H9 (cell line): Measurements from ENCODE around the gene PDE12. TPM values are rescaled to one million over a fixed set of nuclear protein-coding genes. Genes with fewer than 3 reads are reported as not detected.
A peak's percentile ranks its signal among the peaks of the same experiment; 100 is the strongest.

Experiments
- DNase-seq: peaks from one replicate; pipeline ENCODE4 v3.0.0-alpha.2; 2017
- H2AFZ ChIP-seq: one replicate; pipeline ENCODE4 v1.6.1; 2013; ENCODE audit warnings: mild to moderate bottlenecking, low read length, control low read depth, moderate library complexity
- H2AK5ac ChIP-seq: 2 replicates; pipeline ENCODE4 v1.6.1; 2013; ENCODE audit warnings: low read length, control low read depth, mixed read lengths; ENCODE audit not compliant: insufficient read length
- H2BK120ac ChIP-seq: one replicate; pipeline ENCODE4 v1.6.1; 2013; ENCODE audit warnings: low read depth, mild to moderate bottlenecking, low read length, control low read depth, inconsistent platforms; ENCODE audit not compliant: poor library complexity, severe bottlenecking
- H2BK12ac ChIP-seq: 2 replicates; pipeline ENCODE4 v1.6.1; 2013; ENCODE audit warnings: low read length, control low read depth, mixed read lengths, low read depth; ENCODE audit not compliant: insufficient read length
- H2BK15ac ChIP-seq: 2 replicates; pipeline ENCODE4 v1.6.1; 2013; ENCODE audit warnings: low read depth, low read length, control low read depth
- H2BK20ac ChIP-seq: one replicate; pipeline ENCODE4 v1.6.1; 2013; ENCODE audit warnings: low read depth, mild to moderate bottlenecking, low read length, control low read depth, inconsistent platforms; ENCODE audit not compliant: poor library complexity, severe bottlenecking
- H2BK5ac ChIP-seq: 2 replicates; pipeline ENCODE4 v1.6.1; 2013; ENCODE audit warnings: low read length, control low read depth, mixed read lengths; ENCODE audit not compliant: insufficient read length
- H3K14ac ChIP-seq: 2 replicates; pipeline ENCODE4 v1.6.1; 2013; ENCODE audit warnings: low read length, control low read depth; ENCODE audit not compliant: insufficient read depth
- H3K18ac ChIP-seq: 2 replicates; pipeline ENCODE4 v1.6.1; 2013; ENCODE audit warnings: low read depth, mild to moderate bottlenecking, mixed read lengths, low read length, control low read depth; ENCODE audit not compliant: insufficient read length
- H3K23ac ChIP-seq: 2 replicates; pipeline ENCODE4 v1.6.1; 2013; ENCODE audit warnings: low read length, control low read depth, mixed read lengths, low read depth; ENCODE audit not compliant: insufficient read length
- H3K23me2 ChIP-seq: 2 replicates; pipeline ENCODE4 v1.6.1; 2013; ENCODE audit warnings: low read depth, mild to moderate bottlenecking, mixed read lengths, low read length, control low read depth; ENCODE audit not compliant: insufficient read length, poor library complexity, severe bottlenecking
- H3K27ac ChIP-seq: 2 replicates; pipeline ENCODE4 v1.5.1; 2013; ENCODE audit warnings: low read length, control low read depth, mixed read lengths, low read depth; ENCODE audit not compliant: insufficient read length
- H3K27me3 ChIP-seq: 2 replicates; pipeline ENCODE4 v1.6.1; 2013; ENCODE audit warnings: low read length, control low read depth, inconsistent platforms; ENCODE audit not compliant: insufficient read depth
- H3K4ac ChIP-seq: 2 replicates; pipeline ENCODE4 v1.6.1; 2013; ENCODE audit warnings: low read depth, mild to moderate bottlenecking, control low read depth, inconsistent platforms, low read length, moderate library complexity
- H3K4me1 ChIP-seq: 2 replicates; pipeline ENCODE4 v1.6.1; 2013; ENCODE audit warnings: low read length, control low read depth, inconsistent platforms; ENCODE audit not compliant: insufficient read depth
- H3K4me2 ChIP-seq: 2 replicates; pipeline ENCODE4 v1.6.1; 2013; ENCODE audit warnings: low read length, control low read depth, mixed read lengths; ENCODE audit not compliant: insufficient read length, insufficient read depth
- H3K56ac ChIP-seq: 2 replicates; pipeline ENCODE4 v1.6.1; 2013; ENCODE audit warnings: low read depth, mild to moderate bottlenecking, mixed read lengths, low read length, control low read depth; ENCODE audit not compliant: insufficient read length
- H3K79me1 ChIP-seq: 2 replicates; pipeline ENCODE4 v1.6.1; 2013; ENCODE audit warnings: low read depth, mild to moderate bottlenecking, moderate library complexity, low read length, control low read depth, inconsistent platforms; ENCODE audit not compliant: insufficient read depth, poor library complexity, severe bottlenecking
- H3K79me2 ChIP-seq: 2 replicates; pipeline ENCODE4 v1.6.1; 2013; ENCODE audit warnings: low read length, control low read depth, inconsistent platforms; ENCODE audit not compliant: insufficient read depth
- H3K9ac ChIP-seq: 2 replicates; pipeline ENCODE4 v1.6.1; 2013; ENCODE audit warnings: low read length, control low read depth, mixed read lengths; ENCODE audit not compliant: insufficient read length; ENCODE audit errors: extremely low read depth
- H3K9me3 ChIP-seq: one replicate; pipeline ENCODE4 v1.6.1; 2013; ENCODE audit warnings: low read depth, low read length, inconsistent platforms; ENCODE audit not compliant: control insufficient read depth
- H3T11ph ChIP-seq: one replicate; pipeline ENCODE4 v1.6.1; 2013; ENCODE audit warnings: mild to moderate bottlenecking, low read length, control low read depth, inconsistent platforms
- H4K20me1 ChIP-seq: one replicate; pipeline ENCODE4 v1.6.1; 2013; ENCODE audit not compliant: control insufficient read depth, insufficient read length, insufficient read depth
- H4K5ac ChIP-seq: 2 replicates; pipeline ENCODE4 v1.6.1; 2013; ENCODE audit warnings: low read depth, mild to moderate bottlenecking, mixed read lengths, low read length, control low read depth; ENCODE audit not compliant: insufficient read length
- H4K8ac ChIP-seq: replicated peaks from 2 replicates; pipeline ENCODE4 v1.6.1; 2013; ENCODE audit warnings: low read length, control low read depth, mixed read lengths, low read depth; ENCODE audit not compliant: insufficient read length
- H4K91ac ChIP-seq: 2 replicates; pipeline ENCODE4 v1.6.1; 2013; ENCODE audit warnings: low read depth, mild to moderate bottlenecking, moderate library complexity, mixed read lengths, low read length, control low read depth; ENCODE audit not compliant: insufficient read length
- H3K27ac Mint-ChIP-seq, 3 experiments: 2 replicates in 2 of 3; 3 replicates in 1 of 3; pipeline ENCODE4 v1.8.0; 2020 to 2021; ENCODE audit warnings: mixed read lengths in 3 of 3, mild to moderate bottlenecking in 1 of 3, moderate library complexity in 1 of 3
- H3K27me3 Mint-ChIP-seq: 2 replicates; pipeline ENCODE4 v1.8.0; 2021; ENCODE audit warnings: low read depth, mild to moderate bottlenecking, moderate library complexity, mixed read lengths
- H3K36me3 Mint-ChIP-seq, 3 experiments: 2 replicates in 2 of 3; 3 replicates in 1 of 3; pipeline ENCODE4 v1.8.0; 2020 to 2021; ENCODE audit warnings: low read depth in 3 of 3, mixed read lengths in 3 of 3; ENCODE audit not compliant: insufficient read depth in 1 of 3
- H3K4me1 Mint-ChIP-seq, 2 experiments: 2 replicates each; pipeline ENCODE4 v1.8.0; 2020; ENCODE audit warnings: mixed read lengths in 2 of 2
- H3K4me3 Mint-ChIP-seq, 2 experiments: 2 replicates in 1 of 2; 3 replicates in 1 of 2; pipeline ENCODE4 v1.8.0; 2020 to 2021; ENCODE audit warnings: mild to moderate bottlenecking in 2 of 2, mixed read lengths in 2 of 2, moderate library complexity in 1 of 2
- H3K9me3 Mint-ChIP-seq, 2 experiments: 2 replicates in 1 of 2; 3 replicates in 1 of 2; pipeline ENCODE4 v1.8.0; 2020; ENCODE audit warnings: mild to moderate bottlenecking in 2 of 2, mixed read lengths in 2 of 2, moderate library complexity in 1 of 2
- WGBS: extraction: QIAGEN DNeasy Blood & Tissue Kit; methylation state at CpG from one replicate; pipeline ENCODE4 v1.1.7; 2013; ENCODE audit warnings: missing lambda C conversion rate, low lambda C conversion rate, mixed read lengths; ENCODE audit not compliant: insufficient read length; ENCODE audit errors: extremely low coverage; 5-methylcytosine and 5-hydroxymethylcytosine counted together
- long read RNA-seq: library from polyadenylated mRNA; unstranded; transcript quantifications from one replicate; pipeline ENCODE4 v2.0.0, GENCODE V29; 2020
- total RNA-seq: library from RNA; stranded (reverse); gene quantifications from 2 replicates; pipeline ENCODE4 v1.2.1, GENCODE V29; 2021
- TF ChIP-seq, protein P1 (sequence below): fragments of 200-600 bp; sonication (generic); conservative IDR thresholded peaks from 3 replicates; pipeline ENCODE4 v1.8.0; 2021; ENCODE audit warnings: antibody characterized with exemption, mild to moderate bottlenecking

PDE12 gene, protein sequence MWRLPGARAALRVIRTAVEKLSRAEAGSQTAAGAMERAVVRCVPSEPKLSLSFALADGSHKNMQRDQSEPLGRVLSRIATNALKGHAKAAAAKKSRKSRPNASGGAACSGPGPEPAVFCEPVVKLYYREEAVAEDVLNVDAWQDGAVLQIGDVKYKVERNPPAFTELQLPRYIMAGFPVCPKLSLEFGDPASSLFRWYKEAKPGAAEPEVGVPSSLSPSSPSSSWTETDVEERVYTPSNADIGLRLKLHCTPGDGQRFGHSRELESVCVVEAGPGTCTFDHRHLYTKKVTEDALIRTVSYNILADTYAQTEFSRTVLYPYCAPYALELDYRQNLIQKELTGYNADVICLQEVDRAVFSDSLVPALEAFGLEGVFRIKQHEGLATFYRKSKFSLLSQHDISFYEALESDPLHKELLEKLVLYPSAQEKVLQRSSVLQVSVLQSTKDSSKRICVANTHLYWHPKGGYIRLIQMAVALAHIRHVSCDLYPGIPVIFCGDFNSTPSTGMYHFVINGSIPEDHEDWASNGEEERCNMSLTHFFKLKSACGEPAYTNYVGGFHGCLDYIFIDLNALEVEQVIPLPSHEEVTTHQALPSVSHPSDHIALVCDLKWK
- total RNA-seq = 16.8 and 18.9 TPM in 2 replicates
- long read RNA-seq, full-length matches to known transcripts = 110 of 114 reads
- long read RNA-seq, partial matches to known transcripts = 0 of 114 reads
- long read RNA-seq, other reads (novel, unspliced or antisense) = 4 of 114 reads

GRCh38 chr3:57555738-57556458 lies at the start of gene PDE12:
Gene PDE12, plus strand, starts transcription at chr3:57556274. Its CDS starts 106 bp downstream, at chr3:57556380.
- H3K4ac ChIP-seq = no peak within 1 kb of the TSS
- H2BK12ac ChIP-seq = no peak within 1 kb of the TSS
- no peaks in the 10 kb centered on the region for H3K4me1 ChIP-seq
- H2BK5ac ChIP-seq = no peak within 1 kb of the TSS
- peak; percentile 84 for DNase-seq
- no peak within 1 kb of the TSS for H4K91ac ChIP-seq
- no peaks in the 10 kb centered on the region for H3K79me2 ChIP-seq
- no peak within 1 kb of the TSS for H3K56ac ChIP-seq
- H2AK5ac ChIP-seq = no peak within 1 kb of the TSS
- H3K79me1 ChIP-seq = no peaks in the 10 kb centered on the region
- peak within 1 kb of the TSS; percentile 88 to 89 for H3K4me3 Mint-ChIP-seq
- no peaks in the 10 kb centered on the region for H3K9me3 Mint-ChIP-seq
- no peaks in the 10 kb centered on the region for H4K20me1 ChIP-seq
- no peak within 1 kb of the TSS for H2BK20ac ChIP-seq
- H4K5ac ChIP-seq = no peak within 1 kb of the TSS
- peaks cover 10% of the 10 kb centered on the region for H3K23me2 ChIP-seq
- H2BK120ac ChIP-seq = no peak within 1 kb of the TSS
- TF ChIP-seq, protein P1, sequence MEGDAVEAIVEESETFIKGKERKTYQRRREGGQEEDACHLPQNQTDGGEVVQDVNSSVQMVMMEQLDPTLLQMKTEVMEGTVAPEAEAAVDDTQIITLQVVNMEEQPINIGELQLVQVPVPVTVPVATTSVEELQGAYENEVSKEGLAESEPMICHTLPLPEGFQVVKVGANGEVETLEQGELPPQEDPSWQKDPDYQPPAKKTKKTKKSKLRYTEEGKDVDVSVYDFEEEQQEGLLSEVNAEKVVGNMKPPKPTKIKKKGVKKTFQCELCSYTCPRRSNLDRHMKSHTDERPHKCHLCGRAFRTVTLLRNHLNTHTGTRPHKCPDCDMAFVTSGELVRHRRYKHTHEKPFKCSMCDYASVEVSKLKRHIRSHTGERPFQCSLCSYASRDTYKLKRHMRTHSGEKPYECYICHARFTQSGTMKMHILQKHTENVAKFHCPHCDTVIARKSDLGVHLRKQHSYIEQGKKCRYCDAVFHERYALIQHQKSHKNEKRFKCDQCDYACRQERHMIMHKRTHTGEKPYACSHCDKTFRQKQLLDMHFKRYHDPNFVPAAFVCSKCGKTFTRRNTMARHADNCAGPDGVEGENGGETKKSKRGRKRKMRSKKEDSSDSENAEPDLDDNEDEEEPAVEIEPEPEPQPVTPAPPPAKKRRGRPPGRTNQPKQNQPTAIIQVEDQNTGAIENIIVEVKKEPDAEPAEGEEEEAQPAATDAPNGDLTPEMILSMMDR = no peak
- peaks cover 9% of the 10 kb centered on the region; the same call in 1 of the 2 replicates for H3K27me3 Mint-ChIP-seq
- H3K27me3 ChIP-seq = no peaks in the 10 kb centered on the region
- peak within 1 kb of the TSS; percentile 98 to 100 (median 99) for H3K27ac Mint-ChIP-seq
- H4K8ac ChIP-seq = no peak within 1 kb of the TSS
- no peak within 1 kb of the TSS for H3K27ac ChIP-seq
- H3K18ac ChIP-seq = peak within 1 kb of the TSS; percentile 59
- peak within 1 kb of the TSS; percentile 31 for H3K9ac ChIP-seq
- peak within 1 kb of the TSS; percentile 70 for H3K14ac ChIP-seq
- no peaks in the 10 kb centered on the region for H3K9me3 ChIP-seq
- peak within 1 kb of the TSS; percentile 75 for H3K4me2 ChIP-seq
- H3T11ph ChIP-seq = no peak within 1 kb of the TSS
- H3K4me1 Mint-ChIP-seq = peaks cover 14 to 20% of the 10 kb centered on the region in 2 experiments
- no peak within 1 kb of the TSS for H3K23ac ChIP-seq
- WGBS = no CpG with 5 or more reads among the region's 54 CpGs
- no peak within 1 kb of the TSS for H2BK15ac ChIP-seq
- no peak within 1 kb of the TSS for H2AFZ ChIP-seq
- peaks cover 0 to 15% (median 13%) of the 10 kb centered on the region in 3 experiments; a peak in 6 of 7 replicates for H3K36me3 Mint-ChIP-seq
